AG08396 (cell line): ENCODE data around the gene LEP.

Experiments
- DNase-seq: peaks from one replicate; pipeline ENCODE4 v3.0.0; 2012; ENCODE audit warnings: low spot score, mixed read lengths

Gene LEP

DNA sequence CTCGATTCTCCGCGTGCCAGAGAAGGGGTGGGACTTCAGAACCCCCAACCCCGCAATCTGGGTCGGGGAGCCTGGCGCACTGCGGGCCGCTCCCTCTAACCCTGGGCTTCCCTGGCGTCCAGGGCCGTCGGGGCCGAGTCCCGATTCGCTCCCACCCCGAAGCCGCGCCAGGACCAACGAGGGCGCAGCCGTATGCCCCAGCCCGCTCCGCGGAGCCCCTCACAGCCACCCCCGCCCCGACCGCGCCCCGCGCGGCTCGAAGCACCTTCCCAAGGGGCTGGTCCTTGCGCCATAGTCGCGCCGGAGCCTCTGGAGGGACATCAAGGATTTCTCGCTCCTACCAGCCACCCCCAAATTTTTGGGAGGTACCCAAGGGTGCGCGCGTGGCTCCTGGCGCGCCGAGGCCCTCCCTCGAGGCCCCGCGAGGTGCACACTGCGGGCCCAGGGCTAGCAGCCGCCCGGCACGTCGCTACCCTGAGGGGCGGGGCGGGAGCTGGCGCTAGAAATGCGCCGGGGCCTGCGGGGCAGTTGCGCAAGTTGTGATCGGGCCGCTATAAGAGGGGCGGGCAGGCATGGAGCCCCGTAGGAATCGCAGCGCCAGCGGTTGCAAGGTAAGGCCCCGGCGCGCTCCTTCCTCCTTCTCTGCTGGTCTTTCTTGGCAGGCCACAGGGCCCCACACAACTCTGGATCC lies at the start of gene LEP:
LEP (plus strand) TSS at position 583 of the 691 bp plus-strand sequence. CDS start 10,741 bp downstream, outside the sequence.
- DNase-seq, result no peak

DNA sequence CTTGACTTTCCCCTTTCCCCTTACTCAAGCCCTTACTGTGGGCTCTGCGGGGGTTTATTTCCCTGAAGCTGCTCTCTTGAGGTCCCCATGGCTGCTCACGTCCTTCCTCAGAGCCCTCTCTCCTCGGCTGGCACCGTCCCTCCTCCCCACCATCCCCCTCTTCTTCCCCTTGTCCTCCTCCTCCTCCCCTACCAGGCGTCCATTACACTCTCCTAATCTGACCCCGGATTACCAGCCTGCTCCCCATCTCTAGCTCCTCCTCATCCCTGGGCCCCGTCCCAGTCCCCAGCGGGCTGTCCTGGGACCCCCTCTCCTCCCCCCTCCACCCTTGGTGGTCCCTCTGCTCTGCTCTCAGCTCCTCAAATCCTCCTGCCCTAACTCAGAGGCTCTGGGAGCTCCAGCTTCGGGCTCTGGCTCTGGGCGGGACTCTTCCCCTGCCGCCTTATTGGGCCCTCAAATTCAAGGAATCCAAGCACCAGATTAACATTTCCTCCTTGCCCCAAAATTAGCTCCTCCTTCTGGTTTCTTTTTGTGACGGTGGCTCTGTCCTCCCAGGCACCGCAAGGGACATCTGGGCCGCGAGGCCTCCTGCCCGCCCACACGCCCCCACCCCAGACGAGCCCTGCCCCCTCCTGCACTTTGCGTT lies 48.5 kb upstream of the LEP start:
- no peak for DNase-seq

DNA sequence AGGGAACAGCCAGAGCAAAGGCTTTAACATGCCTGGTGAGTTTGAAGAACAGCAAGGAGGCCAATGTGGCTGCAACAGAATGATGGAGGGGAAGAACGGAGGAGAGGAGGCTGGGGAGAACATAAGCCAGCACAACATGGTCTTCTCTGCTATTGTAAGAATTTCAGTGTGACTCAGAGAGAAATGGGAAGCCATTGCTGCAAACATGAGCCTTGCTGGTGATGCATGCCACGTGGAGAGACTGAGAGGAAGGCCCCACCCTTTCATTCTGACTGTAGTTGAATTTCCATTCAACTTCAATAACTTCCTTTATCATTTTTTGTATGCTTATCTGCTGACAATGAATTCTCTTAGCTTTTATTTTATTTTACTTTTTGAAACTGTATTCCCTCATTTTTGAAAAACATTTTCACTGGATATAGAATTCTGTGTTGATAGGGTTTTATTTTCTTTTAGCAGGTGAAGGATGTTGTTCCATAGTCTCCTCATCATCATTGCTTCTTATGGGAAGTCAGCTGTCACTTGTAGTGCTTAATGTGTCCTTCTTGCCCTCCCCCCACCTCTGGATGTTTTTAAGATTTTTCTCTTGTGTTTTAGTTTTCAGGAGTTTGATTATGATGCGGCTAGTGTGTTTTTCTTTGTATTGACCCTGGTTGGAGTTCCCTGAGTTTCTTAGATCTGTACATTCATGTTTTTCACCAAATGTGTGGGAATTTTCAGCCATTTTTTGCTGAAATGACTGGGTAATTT lies 46.4 kb upstream of the LEP start:
- no peak for DNase-seq

DNA sequence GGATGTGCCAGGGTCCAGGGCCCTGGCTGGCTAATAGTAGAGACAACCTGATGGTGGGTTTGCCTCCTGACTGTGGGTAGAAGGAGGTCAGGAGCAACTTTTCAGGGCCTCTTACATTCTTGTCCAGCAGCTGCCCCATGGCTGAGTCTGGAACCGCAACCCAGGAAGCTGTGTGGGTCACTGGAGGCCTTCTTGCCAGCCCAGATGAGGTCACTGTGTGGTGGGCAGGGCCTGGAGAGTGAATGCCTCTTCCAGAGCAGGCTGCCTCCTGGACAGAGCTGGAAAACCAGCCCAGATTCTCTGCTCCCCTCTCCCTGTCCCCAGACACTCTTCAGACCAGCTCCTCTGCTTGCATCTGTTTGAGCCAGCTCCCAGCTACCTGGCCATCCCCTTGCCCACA lies 43.5 kb upstream of the LEP start:
- DNase-seq, result peak; percentile 81

DNA sequence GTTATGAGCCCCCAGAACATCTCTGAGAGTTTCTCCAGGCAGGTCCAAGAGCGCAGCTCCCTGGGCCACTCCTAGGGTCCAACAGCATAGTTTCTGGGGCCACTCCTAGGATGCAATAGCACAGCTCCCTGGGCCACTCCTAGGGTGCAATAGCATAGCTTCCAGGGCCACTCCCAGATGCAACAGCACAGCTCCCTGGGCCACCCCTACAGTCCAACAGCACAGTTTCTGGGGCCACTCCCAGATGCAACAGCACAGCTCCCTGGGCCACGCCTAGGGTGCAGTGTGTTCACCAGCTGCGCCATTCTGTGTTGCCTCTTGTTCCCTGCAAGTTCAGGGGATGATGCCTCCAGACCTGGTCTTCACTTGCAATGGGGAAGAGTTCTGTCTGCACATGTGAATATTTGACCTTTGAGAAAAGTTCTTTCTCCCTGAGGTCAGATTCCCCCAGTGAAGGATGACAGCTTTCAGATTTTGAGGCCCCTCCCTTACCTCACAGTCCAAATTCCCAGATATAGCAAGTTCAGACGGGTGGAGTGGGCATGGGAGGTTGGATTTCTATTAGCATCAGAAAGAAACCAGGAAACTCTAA lies 43.0 kb upstream of the LEP start:
- no peak for DNase-seq

DNA sequence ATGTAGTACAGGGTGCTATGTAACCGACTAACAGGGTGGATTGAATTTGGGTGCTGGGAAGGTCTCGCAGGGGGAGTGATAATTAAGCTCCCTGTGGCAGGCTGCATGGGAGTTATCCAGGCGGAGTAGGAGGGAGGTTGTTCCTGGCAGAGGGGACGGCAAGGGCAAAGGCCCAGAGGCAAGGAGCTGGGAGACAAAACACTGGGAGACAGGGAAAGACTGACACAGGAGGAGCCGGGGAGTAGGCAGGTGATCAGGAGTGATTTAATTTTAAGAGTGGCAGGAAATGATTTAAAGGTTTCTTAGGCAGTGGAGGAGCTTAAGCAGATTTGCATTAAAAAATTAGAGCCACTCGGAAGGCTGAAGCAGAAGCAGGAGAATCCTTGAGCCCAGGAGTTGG lies 40.7 kb upstream of the LEP start:
- DNase-seq, result no peak

DNA sequence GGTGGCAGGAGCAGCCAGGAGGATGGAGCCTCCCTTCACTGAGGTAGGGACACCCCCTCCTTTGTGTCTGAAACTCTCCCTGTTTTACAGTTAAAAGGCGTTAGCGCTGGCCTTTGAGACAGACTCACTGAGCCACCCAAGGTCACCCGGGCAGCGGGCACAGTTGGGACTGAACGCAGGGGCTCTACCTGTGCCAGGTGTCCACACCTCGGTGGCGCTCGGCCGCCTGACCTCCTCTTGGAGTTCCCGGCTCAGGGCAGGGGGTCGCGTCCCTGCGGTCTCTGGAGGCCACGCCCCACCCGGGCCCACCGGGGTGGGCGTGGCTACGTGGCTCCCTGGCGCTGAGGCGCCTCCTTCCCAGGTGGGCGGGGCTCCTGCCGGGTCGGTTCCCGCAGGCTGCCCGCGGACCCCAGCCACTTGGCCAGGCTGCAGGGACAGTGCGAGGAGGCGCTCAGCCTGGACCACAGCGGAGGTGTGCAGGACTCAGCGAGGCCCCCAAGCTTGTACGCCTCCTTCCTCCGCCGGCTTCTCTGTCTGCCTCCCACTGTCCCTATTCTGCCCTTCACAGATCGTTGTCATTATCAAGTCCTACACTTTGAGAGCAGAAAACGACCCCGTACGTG lies 39.9 kb upstream of the LEP start:
- no peak for DNase-seq

DNA sequence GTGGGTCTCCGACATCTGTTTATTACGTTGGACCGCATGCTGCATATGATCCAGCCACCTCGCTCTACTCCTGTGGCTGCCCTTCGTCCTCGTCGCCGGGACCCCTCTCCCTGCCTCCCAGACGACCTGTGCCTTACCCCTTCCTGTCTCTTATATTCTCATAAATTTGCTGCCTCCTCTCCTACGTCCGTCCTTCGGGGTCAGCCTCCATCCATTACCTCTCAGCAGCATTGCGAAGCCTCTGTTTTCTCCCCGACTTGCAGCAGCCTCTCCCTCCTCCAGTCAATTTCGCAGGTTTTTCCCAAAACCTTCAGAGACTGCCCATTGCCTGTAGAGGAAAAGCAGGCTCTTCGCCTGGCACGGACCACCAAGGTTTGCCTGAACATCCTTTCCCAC lies 39.4 kb upstream of the LEP start:
- DNase-seq, result no peak

DNA sequence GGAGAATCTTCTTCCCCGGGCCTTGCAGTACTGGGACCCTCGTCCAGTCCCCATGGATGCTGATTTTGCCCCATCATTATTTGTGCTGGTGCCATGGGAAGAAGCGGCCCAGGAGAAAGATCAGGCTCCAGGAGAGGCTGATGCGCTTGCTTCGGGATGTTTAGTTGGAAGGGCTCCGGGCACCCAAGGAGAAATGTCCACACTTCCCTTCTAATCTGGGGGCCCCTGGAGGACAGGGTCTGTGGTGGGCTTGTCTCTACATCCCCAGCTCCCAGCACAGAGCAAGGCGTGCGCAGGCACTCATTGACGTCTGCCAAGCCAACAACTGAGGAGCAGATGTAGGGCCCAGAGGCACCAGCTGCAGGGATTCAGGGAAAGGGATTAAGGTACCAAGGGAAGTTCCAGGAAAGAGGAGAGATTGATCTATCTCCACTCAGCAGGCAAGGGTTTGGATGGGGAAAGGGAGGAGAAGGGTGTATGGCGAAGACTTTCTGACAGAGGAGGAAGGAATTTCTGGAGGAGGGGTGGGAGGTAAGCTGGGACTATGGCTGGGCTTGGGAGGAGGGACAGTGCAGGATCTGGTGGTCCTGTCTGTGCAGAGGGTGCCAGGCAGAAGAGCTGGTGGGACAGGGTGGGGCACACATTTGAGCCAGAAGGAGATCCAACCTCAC lies 38.7 kb upstream of the LEP start:
- DNase-seq, result no peak

DNA sequence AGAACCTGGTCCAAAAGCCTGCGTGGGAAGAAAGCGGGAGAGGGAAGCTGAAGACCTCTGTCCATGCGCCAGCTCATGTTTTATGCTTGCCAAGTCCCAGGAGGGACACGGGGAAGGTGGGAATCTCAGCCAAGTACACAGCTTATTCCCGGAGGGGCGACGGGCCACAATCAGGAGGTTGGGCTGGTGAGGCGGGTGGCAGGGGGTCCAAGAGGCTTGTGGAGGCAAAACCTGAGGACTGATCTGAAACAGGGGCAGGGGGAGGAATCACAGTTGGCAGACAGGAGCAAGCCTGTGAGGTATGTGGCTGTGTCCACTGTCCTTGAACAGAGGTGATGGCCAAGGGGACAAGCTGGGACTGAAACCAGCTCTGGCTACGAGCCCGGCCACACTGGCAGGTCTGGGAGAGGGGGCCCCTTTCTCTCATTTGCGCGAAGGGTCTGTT lies 38.0 kb upstream of the LEP start:
- no peak for DNase-seq

DNA sequence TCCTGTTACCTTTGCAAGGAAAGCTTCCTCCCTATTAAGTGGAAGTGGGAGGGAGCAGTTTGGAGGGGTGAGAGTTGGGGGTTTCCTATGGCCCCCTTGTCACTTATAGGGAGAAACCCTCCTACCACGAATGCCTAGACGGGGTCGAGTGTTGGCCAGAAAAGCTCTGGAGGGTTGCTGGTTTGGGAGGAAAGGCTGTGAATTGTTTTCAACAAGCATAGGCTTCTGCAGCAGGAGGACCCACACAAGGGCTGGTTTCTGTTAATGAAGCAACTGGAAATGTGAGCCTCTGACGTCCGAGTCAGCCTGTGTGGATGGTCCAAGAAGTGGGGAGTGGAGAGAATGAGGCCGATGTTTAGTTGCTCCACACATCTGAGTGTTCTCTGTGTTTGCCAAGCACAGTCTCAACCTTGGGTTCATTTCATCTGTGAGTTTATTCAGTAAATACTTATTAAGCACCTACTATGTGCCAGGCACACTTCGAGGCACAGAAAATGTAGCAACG lies 37.3 kb upstream of the LEP start:
- no peak for DNase-seq

DNA sequence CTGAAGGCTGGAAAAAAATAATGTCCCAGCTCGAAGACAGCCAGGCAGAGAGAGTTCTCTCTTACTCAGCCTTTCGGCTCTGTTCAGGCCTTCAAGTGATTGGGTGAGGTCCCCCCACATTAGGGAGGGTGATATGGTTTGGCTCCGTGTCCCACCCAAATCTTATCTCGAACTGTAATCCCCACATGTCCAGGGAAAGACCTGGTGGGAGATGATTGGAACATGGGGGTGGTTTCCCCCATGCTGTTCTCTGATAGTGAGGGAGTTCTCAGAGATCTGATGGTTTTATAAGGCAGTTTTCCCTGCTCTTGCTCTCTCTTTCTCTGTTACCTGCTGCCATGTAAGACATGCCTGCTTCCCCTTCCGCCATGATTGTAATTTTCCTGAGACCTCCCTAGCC lies 36.6 kb upstream of the LEP start:
- no peak for DNase-seq

DNA sequence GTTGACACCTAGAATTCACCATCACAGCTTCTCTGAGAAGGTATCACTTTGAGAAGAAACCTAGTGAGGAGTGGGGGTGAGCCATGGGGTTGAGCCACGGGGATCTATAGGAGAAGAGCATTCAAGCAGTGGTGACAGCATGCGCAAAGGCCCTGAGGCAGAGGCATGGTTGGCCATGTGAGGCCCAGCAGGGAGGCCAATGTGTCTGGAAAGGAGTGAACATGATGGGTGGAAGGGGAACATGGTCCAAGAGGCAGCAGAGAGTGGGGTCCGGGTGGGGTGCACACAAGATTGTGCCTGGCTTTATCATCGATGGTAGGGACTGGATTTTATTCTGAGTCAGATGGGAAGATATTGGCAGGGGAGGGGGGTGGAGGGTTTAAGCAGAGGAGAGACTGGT lies 36.0 kb upstream of the LEP start:
- no peak for DNase-seq

DNA sequence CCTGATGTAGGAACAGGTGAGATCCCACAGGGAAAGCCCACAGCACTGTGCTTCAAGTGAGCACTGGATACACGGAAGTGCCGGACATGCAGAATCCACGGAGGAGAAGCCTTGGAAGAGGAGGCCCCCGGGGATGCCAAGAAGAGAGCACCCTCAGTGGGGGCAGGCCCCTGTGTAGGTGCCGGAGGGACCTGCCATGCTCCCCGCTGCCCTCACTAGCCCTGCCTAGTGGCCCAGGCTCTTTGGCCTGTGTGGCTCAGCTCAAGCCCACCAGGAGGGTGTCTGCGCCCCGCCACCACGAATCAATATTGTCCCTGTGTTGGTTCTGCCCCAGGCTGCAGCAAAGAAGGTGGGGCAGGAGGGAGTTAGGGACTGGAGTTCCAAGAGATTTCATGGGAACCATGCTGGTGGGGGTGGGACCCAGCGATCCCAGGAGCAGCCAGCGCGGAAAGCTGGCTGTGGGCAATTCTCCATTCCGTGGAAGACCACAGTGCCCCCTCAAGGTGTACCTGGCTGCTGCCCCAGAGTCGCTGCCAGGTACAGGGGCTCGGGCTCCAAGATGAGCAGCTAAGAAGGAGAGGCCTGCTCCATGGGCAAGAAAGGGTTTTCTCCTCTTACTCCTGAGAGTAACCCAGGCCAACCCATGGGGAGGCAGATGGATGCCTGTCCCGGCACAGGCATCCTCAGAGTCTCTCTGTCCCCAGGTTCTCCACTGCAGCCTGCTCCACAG lies 34.9 kb upstream of the LEP start:
- no peak for DNase-seq

DNA sequence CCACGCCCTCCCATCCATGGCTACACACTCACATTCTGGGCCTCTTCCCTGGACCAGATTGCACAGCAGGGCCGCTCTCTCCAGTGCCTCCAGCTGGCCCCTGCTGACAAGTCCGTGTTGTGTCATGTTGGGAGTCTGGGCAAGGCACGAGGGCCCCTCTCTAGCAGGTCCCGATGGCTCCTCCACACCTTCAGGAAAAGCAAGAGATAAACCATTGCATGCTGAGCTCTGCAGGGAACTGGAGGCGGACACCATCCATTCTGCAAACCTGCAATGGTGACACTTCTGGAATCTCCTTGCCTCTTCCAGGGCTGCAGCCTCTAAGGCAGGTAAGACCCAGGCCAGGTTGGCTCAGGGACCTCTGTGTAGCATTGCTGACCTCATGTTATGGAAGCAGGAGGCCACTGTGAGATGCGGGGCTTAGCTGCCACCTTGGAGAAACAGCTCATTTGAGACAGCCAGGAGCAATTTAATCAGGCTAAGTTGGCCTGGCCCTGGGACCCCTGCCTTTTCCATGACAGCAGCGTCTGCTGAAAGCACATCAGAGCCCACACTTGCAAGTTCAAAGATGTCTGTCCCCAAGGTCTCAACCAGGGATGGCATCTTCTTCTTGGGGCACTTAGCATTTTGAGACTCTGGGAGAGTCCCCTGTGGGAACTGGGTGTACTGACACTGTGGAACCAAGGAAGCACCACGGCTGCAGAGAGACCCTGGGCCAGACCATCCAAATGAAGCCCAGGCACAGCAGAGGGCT lies 34.2 kb upstream of the LEP start:
- DNase-seq, result no peak

DNA sequence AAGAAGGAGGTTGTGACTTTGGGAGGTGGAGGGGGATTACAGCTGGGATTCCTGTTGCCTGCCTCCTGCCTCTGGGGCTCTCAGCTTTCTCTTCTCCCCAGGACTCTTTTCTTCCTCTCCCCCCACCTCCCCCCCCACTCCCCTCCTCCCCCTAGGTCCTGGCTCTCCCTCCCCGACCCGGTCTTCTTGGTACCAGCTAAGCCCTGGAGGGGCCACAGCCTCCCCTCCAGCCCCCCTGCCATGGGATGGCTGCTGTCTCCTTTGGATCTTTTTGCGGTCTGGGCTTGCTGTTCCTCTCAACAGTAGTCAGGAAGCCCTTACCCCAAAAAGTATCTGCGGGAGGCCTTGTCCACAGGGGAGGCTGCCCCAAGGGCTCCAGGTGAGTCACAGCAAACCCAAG lies 33.5 kb upstream of the LEP start:
- no peak for DNase-seq

DNA sequence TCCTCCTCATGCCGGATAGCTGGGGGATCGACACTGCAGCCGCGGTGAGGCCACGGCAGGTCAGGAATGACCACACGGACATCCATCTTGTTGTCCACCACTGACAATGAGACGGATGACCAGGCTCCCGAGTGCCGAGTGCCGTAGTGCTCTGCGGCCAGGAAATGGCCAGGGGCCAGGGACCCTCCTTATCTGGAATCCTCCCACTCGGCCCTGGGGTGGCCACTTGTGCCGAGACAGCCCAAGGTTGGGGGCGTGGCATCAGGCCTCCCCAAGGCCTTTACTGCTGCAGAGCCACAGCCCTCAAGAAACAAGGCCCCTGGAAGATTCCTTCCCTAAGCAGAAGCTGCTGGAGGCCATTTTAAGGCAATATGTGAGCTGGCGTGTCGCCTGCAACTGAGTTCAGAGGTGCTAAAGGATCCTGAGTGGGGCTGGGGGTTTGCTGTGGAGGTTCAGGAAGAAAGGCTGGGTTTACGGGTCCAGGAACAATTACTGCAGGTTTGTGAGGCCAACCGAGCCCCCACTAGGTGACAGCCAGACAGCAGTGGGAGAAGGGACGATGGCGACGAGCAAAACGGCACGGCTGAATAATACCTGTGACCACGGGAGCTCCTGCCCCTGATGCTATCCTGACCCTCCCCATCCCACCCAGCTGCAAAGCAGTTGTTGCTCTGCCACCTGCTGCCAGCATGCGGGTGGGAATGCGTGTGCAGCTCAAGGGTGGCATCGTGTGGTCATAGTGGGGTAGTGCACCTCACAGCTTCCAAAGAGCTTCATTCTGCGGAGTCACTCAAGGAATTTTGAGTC lies 31.6 kb upstream of the LEP start:
- peak; percentile 84 for DNase-seq

DNA sequence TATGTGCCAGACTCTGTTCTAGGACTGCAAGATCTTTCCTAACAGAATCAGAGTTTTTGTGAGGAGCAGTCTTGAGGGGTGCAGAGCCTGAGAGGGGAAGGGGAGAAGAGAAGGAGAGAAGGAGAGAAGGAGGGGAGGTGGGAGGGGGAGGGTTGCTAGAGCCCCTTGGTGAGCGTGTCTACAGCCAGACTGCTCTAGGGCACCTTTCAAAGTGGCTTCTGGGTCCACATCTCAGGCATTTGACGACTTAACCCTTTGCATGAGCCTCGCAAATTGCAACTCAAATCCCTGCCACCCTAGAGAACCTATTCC lies 31.1 kb upstream of the LEP start:
- no peak for DNase-seq
